ENCODE results near the gene CRACR2B. TPM values are rescaled to one million over a fixed set of nuclear protein-coding genes. Genes with fewer than 3 reads are reported as not detected.

CRACR2B gene
- total RNA-seq, 2 experiments from 2014 or later = 17.2 to 18.7 TPM

DNA sequence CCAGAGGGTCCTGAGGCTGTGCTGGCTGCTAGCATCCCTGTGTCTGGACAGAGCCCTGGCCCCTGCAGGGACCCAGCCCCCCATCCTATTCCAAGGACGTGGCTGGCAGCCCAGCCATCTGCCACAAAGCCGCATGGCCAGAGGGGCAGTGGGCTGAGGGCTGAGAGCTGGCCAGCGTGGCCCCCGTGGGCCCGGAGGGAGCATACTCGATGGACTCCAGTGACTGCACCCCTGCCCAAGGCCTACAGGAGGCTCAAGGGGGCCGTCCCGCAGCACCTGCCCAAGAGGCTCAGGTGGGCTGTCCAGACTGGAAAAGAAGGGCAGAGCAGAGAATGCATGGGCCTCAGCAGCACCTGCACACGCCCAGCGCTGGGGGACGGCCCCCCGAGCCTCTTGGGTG, 28.1 kb downstream of the CRACR2B start:
- Mint-ChIP-seq H3K4me3 (no peak overlapping the region), H3K27me3 (ENCODE audit: low read depth) (no peaks in the 10 kb centered on the region), H3K36me3 (ENCODE audit: low read depth) (no peaks in the 10 kb centered on the region), H3K4me1 (ENCODE audit: low read depth) (no peaks in the 10 kb centered on the region), H3K9me3 (ENCODE audit: insufficient read depth) (no peaks in the 10 kb centered on the region), H3K27ac (no peak overlapping the region)
- no peak for DNase-seq
- ATAC-seq = no peak
- ChIA-PET POLR2A (interaction anchor here (0.7 kb wide), 1 partner anchor 10 kb away, joined by 3 read pairs; no protein-coding TSS in a partner anchor), CTCF (interaction anchor here (1.5 kb wide), 1 partner anchor 8 kb away, joined by 4 read pairs; no protein-coding TSS in a partner anchor)

GRCh38 chr11:856397-856796, 28.7 kb downstream of the CRACR2B start:
- Mint-ChIP-seq H3K4me3 (no peak overlapping the region), H3K36me3 (ENCODE audit: low read depth) (no peaks in the 10 kb centered on the region), H3K9me3 (ENCODE audit: insufficient read depth) (no peaks in the 10 kb centered on the region), H3K27ac (no peak overlapping the region), H3K27me3 (ENCODE audit: low read depth) (no peaks in the 10 kb centered on the region), H3K4me1 (ENCODE audit: low read depth) (no peaks in the 10 kb centered on the region)
- DNase-seq = no peak
- ChIA-PET CTCF (interaction anchor here (1.5 kb wide), 1 partner anchor 9 kb away, joined by 4 read pairs; no protein-coding TSS in a partner anchor), POLR2A (interaction anchor here (0.7 kb wide), 1 partner anchor 10 kb away, joined by 3 read pairs; no protein-coding TSS in a partner anchor)
- no peak for ATAC-seq

DNA sequence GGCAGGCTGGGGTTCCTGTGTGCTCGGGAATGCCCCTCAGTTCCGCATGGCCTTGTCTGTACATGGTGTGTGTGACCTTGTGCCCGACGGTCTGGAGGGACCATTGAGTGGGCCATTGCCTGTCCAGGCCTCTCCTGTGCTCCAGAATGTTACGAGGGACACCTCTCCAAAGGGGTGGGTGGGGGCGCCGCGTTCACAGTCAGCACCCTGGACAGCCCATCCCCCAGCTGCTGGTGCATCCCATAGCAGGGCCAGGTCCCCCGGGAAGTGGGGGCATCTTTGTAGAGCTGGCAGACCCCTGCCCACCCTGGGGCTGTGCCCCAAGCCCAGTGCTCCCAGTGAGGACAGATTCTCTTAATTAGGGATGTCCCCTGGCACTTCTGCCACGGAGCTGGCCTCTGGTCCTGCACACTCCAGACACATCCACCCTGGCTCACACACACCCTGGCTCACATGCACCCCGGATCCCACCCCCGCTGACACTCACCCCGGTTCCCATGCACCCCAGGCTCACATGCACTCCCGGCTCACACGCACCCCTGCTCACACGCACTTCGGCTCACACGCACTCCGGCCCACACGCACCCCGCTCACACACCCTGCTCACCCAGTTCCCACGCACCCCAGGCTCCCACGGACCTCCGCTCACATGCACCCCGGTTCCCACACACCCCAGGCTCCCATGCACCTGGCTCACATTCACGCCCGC, 30.5 kb downstream of the CRACR2B start:
- CTCF ChIA-PET = no interaction called here
- Mint-ChIP-seq H3K36me3 (ENCODE audit: low read depth) (no peaks in the 10 kb centered on the region), H3K4me3 (no peak overlapping the region), H3K27me3 (ENCODE audit: low read depth) (no peaks in the 10 kb centered on the region), H3K27ac (no peak overlapping the region), H3K4me1 (ENCODE audit: low read depth) (no peaks in the 10 kb centered on the region), H3K9me3 (ENCODE audit: insufficient read depth) (no peaks in the 10 kb centered on the region)
- ATAC-seq (no peak), DNase-seq (no peak)
- POLR2A ChIA-PET = no interaction called here

- no peaks in the 10 kb centered on the region for H3K27me3 Mint-ChIP-seq (ENCODE audit: low read depth)
- DNase-seq (no peak), ATAC-seq (no peak)
- H3K4me1 Mint-ChIP-seq (ENCODE audit: low read depth) = no peaks in the 10 kb centered on the region
- H3K36me3 Mint-ChIP-seq (ENCODE audit: low read depth) = no peaks in the 10 kb centered on the region
- no peak overlapping the region for H3K4me3 Mint-ChIP-seq
- no peak overlapping the region for H3K27ac Mint-ChIP-seq
- POLR2A ChIA-PET = no interaction called here
- no peaks in the 10 kb centered on the region for H3K9me3 Mint-ChIP-seq (ENCODE audit: insufficient read depth)
- CTCF ChIA-PET = no interaction called here
Measured at GRCh38 chr11:858762-859339, 31.1 kb downstream of the CRACR2B start.

GRCh38 chr11:859394-860131, 31.8 kb downstream of the CRACR2B start:
- H3K27me3 Mint-ChIP-seq (ENCODE audit: low read depth) = no peaks in the 10 kb centered on the region
- ATAC-seq (no peak), DNase-seq (no peak)
- ChIA-PET CTCF (no interaction called here), POLR2A (interaction anchor here (0.9 kb wide), 1 partner anchor 51 kb away, joined by 3 read pairs; the partner anchor contains the start of gene CHID1)
- no peaks in the 10 kb centered on the region for H3K36me3 Mint-ChIP-seq (ENCODE audit: low read depth)
- H3K4me3 Mint-ChIP-seq = no peak overlapping the region
- H3K9me3 Mint-ChIP-seq (ENCODE audit: insufficient read depth) = no peaks in the 10 kb centered on the region
- H3K27ac Mint-ChIP-seq = no peak overlapping the region
- H3K4me1 Mint-ChIP-seq (ENCODE audit: low read depth) = no peaks in the 10 kb centered on the region

- CTCF ChIA-PET = no interaction called here
- DNase-seq (no peak), ATAC-seq (no peak)
- POLR2A ChIA-PET = interaction anchor here (0.8 to 0.9 kb wide), 2 partner anchors 35 to 50 kb away, joined by 3 read pairs; partner anchors contain the start of gene CHID1
- Mint-ChIP-seq H3K27ac (no peak overlapping the region), H3K36me3 (ENCODE audit: low read depth) (no peaks in the 10 kb centered on the region), H3K9me3 (ENCODE audit: insufficient read depth) (no peaks in the 10 kb centered on the region), H3K4me1 (ENCODE audit: low read depth) (no peaks in the 10 kb centered on the region), H3K27me3 (ENCODE audit: low read depth) (no peaks in the 10 kb centered on the region), H3K4me3 (no peak overlapping the region)
Measured at GRCh38 chr11:860234-861104, 32.8 kb downstream of the CRACR2B start.

DNA sequence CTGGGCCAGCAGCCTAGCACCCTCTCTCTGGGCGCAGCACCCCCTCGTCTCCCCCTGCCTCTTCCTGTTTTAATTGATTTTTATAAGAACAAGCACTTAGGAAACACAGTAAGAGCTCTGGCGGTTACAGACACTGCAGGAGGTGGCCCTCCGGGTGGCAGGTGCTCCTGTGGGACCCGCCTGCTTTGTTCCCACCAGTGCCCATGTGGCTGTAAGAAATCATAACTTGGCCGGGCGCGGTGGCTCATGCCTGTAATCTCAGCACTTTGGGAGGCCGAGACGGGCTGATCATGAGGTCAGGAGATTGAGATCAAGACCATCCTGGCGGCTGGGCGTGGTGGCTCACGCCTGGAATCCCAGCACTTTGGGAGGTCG, 33.4 kb downstream of the CRACR2B start:
- POLR2A ChIA-PET = interaction anchor here (0.8 kb wide), 1 partner anchor 34 kb away, joined by 3 read pairs; no protein-coding TSS in a partner anchor
- DNase-seq (no peak), ATAC-seq (no peak)
- H3K4me1 Mint-ChIP-seq (ENCODE audit: low read depth) = no peaks in the 10 kb centered on the region
- H3K4me3 Mint-ChIP-seq = no peak overlapping the region
- no peaks in the 10 kb centered on the region for H3K9me3 Mint-ChIP-seq (ENCODE audit: insufficient read depth)
- no peaks in the 10 kb centered on the region for H3K36me3 Mint-ChIP-seq (ENCODE audit: low read depth)
- no peak overlapping the region for H3K27ac Mint-ChIP-seq
- CTCF ChIA-PET = no interaction called here
- H3K27me3 Mint-ChIP-seq (ENCODE audit: low read depth) = no peaks in the 10 kb centered on the region

DNA sequence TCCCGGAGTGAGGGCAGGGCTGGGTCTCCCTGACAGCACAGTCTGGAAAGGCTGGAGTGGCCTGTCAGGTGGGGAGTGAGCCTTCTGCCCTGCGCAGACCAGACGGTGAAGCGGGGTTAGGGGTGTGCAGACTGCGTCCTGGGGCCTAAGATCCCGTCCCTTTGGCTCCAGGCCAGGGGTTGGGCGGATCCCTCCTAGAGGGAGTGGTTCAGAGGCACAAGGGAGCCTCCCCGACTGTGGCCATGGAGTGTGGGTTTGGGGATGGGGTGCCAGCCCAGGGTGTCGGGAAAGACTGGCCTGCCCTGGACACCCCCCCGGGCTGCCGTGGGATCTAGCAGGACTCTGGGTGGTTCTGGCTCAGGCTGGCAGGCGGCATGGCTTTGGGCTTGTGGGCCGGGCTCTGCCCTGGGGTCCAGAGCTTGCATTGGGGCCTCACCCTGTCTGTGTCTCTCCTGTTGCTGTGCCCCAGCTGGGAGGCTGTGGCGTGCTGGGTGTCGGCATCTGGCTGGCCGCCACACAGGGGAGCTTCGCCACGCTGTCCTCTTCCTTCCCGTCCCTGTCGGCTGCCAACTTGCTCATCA, 34.5 kb downstream of the CRACR2B start:
- ATAC-seq = no peak
- CTCF ChIA-PET = no interaction called here
- no peak overlapping the region for H3K27ac Mint-ChIP-seq

GRCh38 chr11:862696-863022, 34.9 kb downstream of the CRACR2B start:
- no peak for DNase-seq
- ChIA-PET POLR2A (no interaction called here), CTCF (no interaction called here)
- H3K4me3 Mint-ChIP-seq = no peak overlapping the region
- H3K4me1 Mint-ChIP-seq (ENCODE audit: low read depth) = no peaks in the 10 kb centered on the region
- H3K27me3 Mint-ChIP-seq (ENCODE audit: low read depth) = no peaks in the 10 kb centered on the region
- no peaks in the 10 kb centered on the region for H3K36me3 Mint-ChIP-seq (ENCODE audit: low read depth)
- no peak overlapping the region for H3K27ac Mint-ChIP-seq
- no peak for ATAC-seq
- H3K9me3 Mint-ChIP-seq (ENCODE audit: insufficient read depth) = no peaks in the 10 kb centered on the region

More for the DNA sequence above, 34.5 kb downstream of the CRACR2B start:
- DNase-seq = no peak
- POLR2A ChIA-PET = no interaction called here
- Mint-ChIP-seq H3K9me3 (ENCODE audit: insufficient read depth) (no peaks in the 10 kb centered on the region), H3K36me3 (ENCODE audit: low read depth) (no peaks in the 10 kb centered on the region), H3K27me3 (ENCODE audit: low read depth) (no peaks in the 10 kb centered on the region), H3K4me3 (no peak overlapping the region), H3K4me1 (ENCODE audit: low read depth) (no peaks in the 10 kb centered on the region)

- ATAC-seq (no peak), DNase-seq (no peak)
- CTCF ChIA-PET = no interaction called here
- Mint-ChIP-seq H3K9me3 (ENCODE audit: insufficient read depth) (no peaks in the 10 kb centered on the region), H3K27ac (no peak overlapping the region), H3K27me3 (ENCODE audit: low read depth) (no peaks in the 10 kb centered on the region), H3K4me1 (ENCODE audit: low read depth) (no peaks in the 10 kb centered on the region), H3K4me3 (no peak overlapping the region), H3K36me3 (ENCODE audit: low read depth) (no peaks in the 10 kb centered on the region)
- POLR2A ChIA-PET = no interaction called here
Measured at GRCh38 chr11:863023-863909, 35.5 kb downstream of the CRACR2B start.
